Progenitor cell of endocrine pancreas (in vitro differentiated cells): ENCODE measurements around the gene ABTB2. TPM values are rescaled to one million over a fixed set of nuclear protein-coding genes. Genes with fewer than 3 reads are reported as not detected.

Source experiments
- DNase-seq: peaks from one replicate; pipeline ENCODE4 v3.0.0; 2021; ENCODE audit warnings: low spot score; ENCODE audit not compliant: unreplicated experiment
- H3K27ac Mint-ChIP-seq: 2 replicates; pipeline ENCODE4 v1.8.0; 2021; ENCODE audit warnings: mild to moderate bottlenecking, moderate library complexity, mixed read lengths
- H3K27me3 Mint-ChIP-seq: 2 replicates; pipeline ENCODE4 v1.8.0; 2021; ENCODE audit warnings: mixed read lengths
- H3K36me3 Mint-ChIP-seq: 2 replicates; pipeline ENCODE4 v1.8.0; 2022; ENCODE audit warnings: mixed read lengths; ENCODE audit not compliant: insufficient read depth
- H3K4me1 Mint-ChIP-seq: 2 replicates; pipeline ENCODE4 v1.8.0; 2021; ENCODE audit warnings: low read depth, mixed read lengths
- H3K4me3 Mint-ChIP-seq: 2 replicates; pipeline ENCODE4 v1.8.0; 2021; ENCODE audit warnings: low read depth, mild to moderate bottlenecking, moderate library complexity, mixed read lengths
- H3K9me3 Mint-ChIP-seq: 2 replicates; pipeline ENCODE4 v1.8.0; 2021; ENCODE audit warnings: low read depth, mixed read lengths
- CTCF ChIP-seq: fragments of 200-600 bp; sonication (generic); IDR thresholded peaks from one replicate; pipeline ENCODE4 v1.5.0; 2021; ENCODE audit warnings: antibody characterized with exemption, mild to moderate bottlenecking; ENCODE audit not compliant: unreplicated experiment
- total RNA-seq: library from RNA; stranded (reverse); gene quantifications from 2 replicates; pipeline ENCODE4 v1.2.1, GENCODE V29; 2021

ABTB2 gene
- total RNA-seq, 1 donor from 2014 or later = 19.5 TPM

- H3K4me3 Mint-ChIP-seq = no peak overlapping the region
- no peaks in the 10 kb centered on the region for H3K9me3 Mint-ChIP-seq
- TF ChIP-seq CTCF = no peak
- no peaks in the 10 kb centered on the region for H3K27me3 Mint-ChIP-seq
- no peaks in the 10 kb centered on the region for H3K4me1 Mint-ChIP-seq
- H3K27ac Mint-ChIP-seq = no peak overlapping the region
- no peak for DNase-seq
- H3K36me3 Mint-ChIP-seq = peaks cover 13% of the 10 kb centered on the region
Measured at GRCh38 chr11:34161812-34162492, 195.9 kb downstream of the ABTB2 start.

DNA sequence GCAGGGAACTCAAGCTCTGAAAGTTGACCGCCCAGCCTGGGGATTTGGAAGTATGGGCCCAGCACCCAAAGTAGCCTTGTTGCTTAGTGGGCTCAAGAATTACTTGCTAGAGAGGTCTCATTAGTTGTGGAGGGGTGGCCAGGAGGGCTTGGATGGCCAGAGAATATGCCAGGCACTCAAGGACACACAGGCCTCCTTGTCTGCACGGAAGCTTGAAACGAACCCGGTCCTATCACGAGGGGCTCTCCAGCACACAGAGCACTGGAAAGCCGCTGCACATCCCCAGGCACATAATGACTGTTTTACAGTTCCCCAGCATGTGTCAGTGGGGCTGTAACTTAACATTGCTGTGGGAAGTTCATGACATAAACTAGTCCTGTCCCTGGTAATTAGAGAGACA, 196.4 kb downstream of the ABTB2 start:
- no peak for TF ChIP-seq CTCF
- Mint-ChIP-seq H3K4me3 (no peak overlapping the region), H3K4me1 (no peaks in the 10 kb centered on the region), H3K9me3 (no peaks in the 10 kb centered on the region), H3K27me3 (no peaks in the 10 kb centered on the region), H3K27ac (no peak overlapping the region), H3K36me3 (peaks cover 10% of the 10 kb centered on the region)
- DNase-seq = no peak

DNA sequence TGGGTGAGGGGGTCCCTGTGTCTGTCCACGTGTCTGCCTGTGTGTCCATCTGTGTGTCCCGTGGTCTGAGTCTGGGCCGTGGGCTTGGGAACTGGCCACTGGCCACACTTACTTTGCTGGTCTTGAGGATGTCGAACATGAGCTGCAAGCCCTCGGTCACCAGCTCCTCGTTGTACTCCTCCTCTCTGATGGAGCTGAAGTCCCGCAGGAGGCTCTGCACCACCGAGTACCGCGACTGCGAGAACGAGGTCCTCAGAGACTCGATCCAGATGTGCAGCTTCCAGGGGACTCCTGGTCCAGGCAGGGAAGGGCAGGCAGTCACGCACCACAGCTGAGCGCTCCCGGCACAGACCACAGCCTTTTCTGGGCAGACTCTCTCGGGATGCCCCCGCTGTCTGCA, 197.0 kb downstream of the ABTB2 start:
- Mint-ChIP-seq H3K4me3 (no peak overlapping the region), H3K27me3 (no peaks in the 10 kb centered on the region), H3K27ac (no peak overlapping the region), H3K9me3 (no peaks in the 10 kb centered on the region), H3K4me1 (no peaks in the 10 kb centered on the region), H3K36me3 (peaks cover 10% of the 10 kb centered on the region)
- no peak for DNase-seq
- no peak for TF ChIP-seq CTCF

GRCh38 chr11:34160049-34160721, 197.6 kb downstream of the ABTB2 start:
- Mint-ChIP-seq H3K27me3 (no peaks in the 10 kb centered on the region), H3K27ac (no peak overlapping the region), H3K4me1 (no peaks in the 10 kb centered on the region), H3K9me3 (no peaks in the 10 kb centered on the region), H3K36me3 (peaks cover 10% of the 10 kb centered on the region), H3K4me3 (no peak overlapping the region)
- no peak for TF ChIP-seq CTCF
- no peak for DNase-seq

DNA sequence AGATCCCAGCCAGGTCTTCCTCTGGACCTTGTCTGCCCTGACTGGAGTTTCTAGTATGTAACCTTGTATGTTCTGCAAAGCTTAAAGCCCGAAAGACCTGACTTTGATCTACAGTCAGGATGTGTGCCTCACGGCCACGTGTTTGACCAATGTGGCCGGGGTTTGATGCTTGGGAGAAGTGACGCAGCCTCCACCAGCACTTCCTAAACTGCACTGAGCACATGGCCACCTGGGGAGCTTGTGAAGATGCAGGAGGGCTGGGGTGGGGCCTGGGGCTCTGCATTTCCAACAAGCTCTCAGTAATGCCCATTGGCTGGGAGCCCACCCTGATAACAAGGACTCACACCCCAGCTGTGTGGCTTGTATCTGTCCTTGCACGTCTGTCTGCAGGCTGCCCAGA, 199.1 kb downstream of the ABTB2 start:
- Mint-ChIP-seq H3K9me3 (no peaks in the 10 kb centered on the region), H3K4me3 (no peak overlapping the region), H3K36me3 (peaks cover 9% of the 10 kb centered on the region), H3K4me1 (no peaks in the 10 kb centered on the region), H3K27me3 (no peaks in the 10 kb centered on the region), H3K27ac (no peak overlapping the region)
- no peak for DNase-seq
- no peak for TF ChIP-seq CTCF
